PFSK-1 (cell line): ENCODE measurements around the gene BCL11A.

Experiments used
- FOXP2 ChIP-seq: optimal IDR thresholded peaks from 2 replicates; pipeline ENCODE3; 2011; ENCODE audit warnings: borderline replicate concordance, control low read depth, inconsistent platforms; ENCODE audit not compliant: insufficient read depth; ENCODE audit errors: extremely low read length, extremely low read depth
- POLR2AphosphoS5 ChIP-seq: IDR thresholded peaks from 2 replicates; pipeline ENCODE4 v1.6.1; 2012; ENCODE audit warnings: low read depth, mild to moderate bottlenecking, control low read depth, low read length, moderate library complexity
- SIN3A ChIP-seq: IDR thresholded peaks from 2 replicates; pipeline ENCODE4 v1.6.1; 2012; ENCODE audit warnings: mild to moderate bottlenecking, low read length, moderate library complexity, borderline replicate concordance; ENCODE audit not compliant: insufficient read depth
- TAF1 ChIP-seq: IDR thresholded peaks from 2 replicates; pipeline ENCODE4 v1.6.1; 2012; ENCODE audit warnings: low read length, control low read depth, borderline replicate concordance; ENCODE audit not compliant: insufficient read depth
- TF ChIP-seq, protein P1 (sequence below), 2 experiments: IDR thresholded peaks; 2 replicates each; pipeline versions ENCODE4 v1.6.1 to v1.8.0; 2011 to 2012; ENCODE audit warnings: low read depth in 2 of 2, low read length in 2 of 2, control low read depth in 1 of 2, inconsistent platforms in 1 of 2, mild to moderate bottlenecking in 1 of 2, moderate library complexity in 1 of 2; ENCODE audit not compliant: insufficient read depth in 1 of 2

The BCL11A gene

DNA sequence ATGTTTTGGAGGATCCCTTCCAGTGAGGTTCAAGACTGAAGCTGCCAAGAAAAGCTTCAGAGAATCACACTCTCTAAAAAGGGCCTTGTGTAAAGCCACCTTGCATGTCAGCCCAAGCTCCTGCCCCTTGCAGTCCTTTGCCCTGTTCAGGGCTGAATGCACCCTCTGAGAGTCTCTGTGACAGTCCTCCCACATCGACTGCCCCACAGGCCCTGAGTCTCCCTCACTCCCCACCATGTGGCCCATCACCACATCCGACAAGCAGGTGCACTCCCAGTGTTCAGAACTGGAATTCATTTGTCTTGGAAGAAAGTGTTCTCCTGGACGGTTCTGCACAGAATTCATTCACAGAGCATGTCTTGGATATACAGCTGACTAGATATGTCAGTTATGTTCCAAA is 31.0 kb downstream of the BCL11A start:
- TF ChIP-seq POLR2AphosphoS5 (no peak), TAF1 (no peak), FOXP2 (no peak), SIN3A (no peak)
- TF ChIP-seq, protein P1, sequence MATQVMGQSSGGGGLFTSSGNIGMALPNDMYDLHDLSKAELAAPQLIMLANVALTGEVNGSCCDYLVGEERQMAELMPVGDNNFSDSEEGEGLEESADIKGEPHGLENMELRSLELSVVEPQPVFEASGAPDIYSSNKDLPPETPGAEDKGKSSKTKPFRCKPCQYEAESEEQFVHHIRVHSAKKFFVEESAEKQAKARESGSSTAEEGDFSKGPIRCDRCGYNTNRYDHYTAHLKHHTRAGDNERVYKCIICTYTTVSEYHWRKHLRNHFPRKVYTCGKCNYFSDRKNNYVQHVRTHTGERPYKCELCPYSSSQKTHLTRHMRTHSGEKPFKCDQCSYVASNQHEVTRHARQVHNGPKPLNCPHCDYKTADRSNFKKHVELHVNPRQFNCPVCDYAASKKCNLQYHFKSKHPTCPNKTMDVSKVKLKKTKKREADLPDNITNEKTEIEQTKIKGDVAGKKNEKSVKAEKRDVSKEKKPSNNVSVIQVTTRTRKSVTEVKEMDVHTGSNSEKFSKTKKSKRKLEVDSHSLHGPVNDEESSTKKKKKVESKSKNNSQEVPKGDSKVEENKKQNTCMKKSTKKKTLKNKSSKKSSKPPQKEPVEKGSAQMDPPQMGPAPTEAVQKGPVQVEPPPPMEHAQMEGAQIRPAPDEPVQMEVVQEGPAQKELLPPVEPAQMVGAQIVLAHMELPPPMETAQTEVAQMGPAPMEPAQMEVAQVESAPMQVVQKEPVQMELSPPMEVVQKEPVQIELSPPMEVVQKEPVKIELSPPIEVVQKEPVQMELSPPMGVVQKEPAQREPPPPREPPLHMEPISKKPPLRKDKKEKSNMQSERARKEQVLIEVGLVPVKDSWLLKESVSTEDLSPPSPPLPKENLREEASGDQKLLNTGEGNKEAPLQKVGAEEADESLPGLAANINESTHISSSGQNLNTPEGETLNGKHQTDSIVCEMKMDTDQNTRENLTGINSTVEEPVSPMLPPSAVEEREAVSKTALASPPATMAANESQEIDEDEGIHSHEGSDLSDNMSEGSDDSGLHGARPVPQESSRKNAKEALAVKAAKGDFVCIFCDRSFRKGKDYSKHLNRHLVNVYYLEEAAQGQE (IDR thresholded peaks at IDR 0.05; ENCODE audit: insufficient read depth in 1 of 2, low read depth in 2 of 2, low read length in 2 of 2): no peak

DNA sequence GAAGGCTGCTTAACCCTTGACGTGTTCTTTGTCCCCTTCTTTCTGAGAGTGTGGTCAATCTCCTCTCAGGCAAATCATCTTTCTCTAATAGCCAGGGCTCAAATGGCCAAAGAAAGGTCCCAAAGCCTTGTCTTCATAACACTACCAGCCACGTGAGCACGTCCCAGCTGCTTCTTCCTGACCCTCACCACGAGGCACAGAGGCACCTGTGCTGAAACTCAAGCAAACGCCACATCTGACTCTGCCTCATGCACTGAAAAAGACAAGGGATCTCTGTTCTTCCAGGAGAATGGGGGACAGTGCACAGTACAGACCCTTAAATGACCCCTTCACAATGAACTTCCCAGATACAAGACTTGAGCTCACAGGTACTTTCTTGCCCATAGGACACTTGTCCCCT is 31.8 kb downstream of the BCL11A start:
- TF ChIP-seq SIN3A (no peak), FOXP2 (no peak), POLR2AphosphoS5 (no peak), TAF1 (no peak)
- TF ChIP-seq, protein P1 (IDR thresholded peaks at IDR 0.05; ENCODE audit: insufficient read depth in 1 of 2, low read depth in 2 of 2, low read length in 2 of 2): no peak

DNA sequence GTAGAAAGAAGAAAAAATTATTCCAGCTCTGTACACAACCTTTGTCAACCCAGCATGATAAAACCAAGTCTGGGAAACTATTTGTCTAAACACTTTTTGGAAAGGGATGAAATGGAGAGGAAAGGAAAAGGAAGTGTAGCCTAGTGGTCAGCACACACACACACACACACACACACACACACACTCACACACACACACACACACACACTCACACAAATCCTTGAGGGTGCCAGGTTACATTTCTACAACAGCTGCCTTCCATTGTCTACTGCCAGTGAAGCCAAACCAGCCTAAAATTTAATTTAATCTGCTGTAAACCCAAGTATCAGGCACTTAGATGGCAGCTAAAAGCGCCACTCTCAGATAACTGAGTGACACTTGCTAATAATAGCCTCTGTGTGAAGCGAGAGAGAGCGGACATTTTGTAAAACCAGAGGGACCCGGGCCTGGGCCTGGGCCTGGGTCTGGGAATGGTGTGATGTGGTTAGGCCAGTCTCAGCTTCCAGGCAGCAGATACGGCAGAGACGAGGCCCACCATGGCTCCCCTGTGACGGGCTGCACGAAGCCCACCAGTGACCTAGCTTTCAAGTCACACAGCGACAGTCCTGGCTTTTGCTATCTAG is 32.4 kb downstream of the BCL11A start:
- TF ChIP-seq TAF1 (no peak), FOXP2 (no peak), POLR2AphosphoS5 (no peak)
- TF ChIP-seq, protein P1 (IDR thresholded peaks at IDR 0.05; ENCODE audit: insufficient read depth in 1 of 2, low read depth in 2 of 2, low read length in 2 of 2): no peak

DNA sequence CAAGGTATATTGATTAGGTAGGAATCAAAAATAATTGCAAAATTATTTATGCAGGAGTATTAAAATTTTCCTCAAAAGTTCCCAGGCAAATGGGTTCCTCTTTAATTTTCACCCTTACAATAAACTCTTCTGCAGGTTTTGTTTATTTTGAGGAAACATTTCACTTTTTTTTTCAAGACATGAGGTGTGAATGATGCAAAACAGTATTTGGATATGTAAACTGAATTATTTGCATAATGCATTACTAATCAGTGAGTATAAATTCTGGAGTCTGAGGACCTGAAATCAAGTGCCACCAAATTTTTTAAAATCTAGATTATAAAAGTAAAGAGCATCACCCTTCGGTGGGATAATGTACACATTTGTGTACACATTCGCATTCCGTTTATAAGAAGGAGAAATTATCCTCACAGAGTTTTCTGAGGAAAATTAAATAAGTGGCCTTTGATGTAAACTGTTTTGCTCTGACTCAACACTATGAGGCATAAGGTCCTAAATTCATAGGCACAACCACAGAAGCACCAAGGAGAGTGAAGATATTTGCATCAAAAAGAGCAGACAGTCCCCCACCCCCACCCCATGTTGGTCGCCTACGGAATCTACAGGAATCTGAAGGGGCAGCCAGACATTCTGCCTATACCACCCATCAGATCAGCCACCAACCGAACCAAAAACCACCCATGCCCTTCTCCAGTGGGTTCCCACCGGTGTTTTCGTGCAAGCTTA is 33.1 kb downstream of the BCL11A start:
- TF ChIP-seq TAF1: no peak
- TF ChIP-seq, protein P1 (IDR thresholded peaks at IDR 0.05; ENCODE audit: insufficient read depth in 1 of 2, low read depth in 2 of 2, low read length in 2 of 2): no peak
- no peak for TF ChIP-seq FOXP2
- TF ChIP-seq POLR2AphosphoS5: no peak
- TF ChIP-seq SIN3A: no peak
